ENCODE results near the gene FYTTD1. TPM values are rescaled to one million over a fixed set of nuclear protein-coding genes. Genes with fewer than 3 reads are reported as not detected.

The FYTTD1 gene
- total RNA-seq, 1 experiment from 2014 or later, result 70.7 TPM

- no peak for TF ChIP-seq ELF1 (IDR thresholded peaks at IDR 0.05; ENCODE audit: borderline replicate concordance, low read depth)
Measured at GRCh38 chr3:197811343-197811742, 61.7 kb downstream of the FYTTD1 start (continued).

- BruUV-seq (replicated peaks), result no TSS peak
- H3K4me1 ChIP-seq (ENCODE audit: control insufficient read depth in 1 of 2, insufficient read depth in 2 of 2, low read length in 2 of 2), result peaks cover 4 to 9% of the 10 kb centered on the region in 2 experiments; a peak in 3 of 4 replicates
- H3K9ac ChIP-seq (ENCODE audit: low read length), result no peak overlapping the region
- POLR2A ChIA-PET, result no interaction called here
- ATAC-seq (no peak), DNase-seq (ENCODE audit: low read depth, low spot score) (no peak)
- H4K20me1 ChIP-seq (ENCODE audit: insufficient read depth), result no peaks in the 10 kb centered on the region
- H3K27ac ChIP-seq (ENCODE audit: low read depth, low read length), result no peak overlapping the region
- CTCF ChIA-PET, result no interaction called here
- H3K79me2 ChIP-seq (ENCODE audit: insufficient read depth, low read length), result peaks cover 46% of the 10 kb centered on the region
- H3K4me2 ChIP-seq (ENCODE audit: low read length), result no peak overlapping the region
- no peaks in the 10 kb centered on the region for H3K9me2 ChIP-seq (ENCODE audit: insufficient read depth)
- H2AFZ ChIP-seq (ENCODE audit: low read depth, low read length, poor library complexity, severe bottlenecking), result no peak overlapping the region
- H3K9me3 ChIP-seq (ENCODE audit: control insufficient read depth in 1 of 2, insufficient read depth in 1 of 2, low read depth in 1 of 2, low read length in 2 of 2), result no peaks in the 10 kb centered on the region
- TF ChIP-seq POLR2A (IDR thresholded peaks at IDR 0.05; ENCODE audit: borderline replicate concordance, extremely low read depth, insufficient read depth, insufficient read length) (no peak), TCF7L2 (IDR thresholded peaks at IDR 0.05; ENCODE audit: borderline replicate concordance, extremely low read depth, insufficient read depth, insufficient read length) (no peak), SP1 (IDR thresholded peaks at IDR 0.05; ENCODE audit: low read depth) (no peak), SIN3A (IDR thresholded peaks at IDR 0.05; ENCODE audit: low read depth) (no peak), FOSL1 (IDR thresholded peaks at IDR 0.05; ENCODE audit: low read depth) (no peak), RAD21 (IDR thresholded peaks at IDR 0.05; ENCODE audit: low read depth) (no peak), ZBTB33 (IDR thresholded peaks at IDR 0.05; ENCODE audit: extremely low read depth, insufficient replicate concordance, low read length) (no peak)
- H3K27me3 ChIP-seq (ENCODE audit: insufficient read depth, low read length), result no peaks in the 10 kb centered on the region
- H3K36me3 ChIP-seq (ENCODE audit: control insufficient read depth in 1 of 2, insufficient read depth in 2 of 2, low read length in 2 of 2), result no peaks in the 10 kb centered on the region
- H3K4me3 ChIP-seq (replicated peaks in 1 of 2; ENCODE audit: low read depth in 1 of 2, low read length in 2 of 2), result no peak overlapping the region
- RAD21 ChIA-PET (ENCODE audit: low non-redundant PET in 1 of 2, low total read pairs in 2 of 2, uncharacterized antibody in 2 of 2, unreplicated experiment in 2 of 2), result no interaction called here
- intact Hi-C loops (cut with micrococcal nuclease), result no loop called here
Measured at GRCh38 chr3:197814372-197814771, 64.7 kb downstream of the FYTTD1 start.

Measured in HCT116 (cell line).